ENCODE results near the gene FBXO48.
"Not testable (repeated sequence)": the region's sequence is repeated elsewhere in the genome, so short reads cannot be mapped to it uniquely, and the experiment has no call there.

FBXO48 gene

GRCh38 chr2:68471385-68471784, 4.3 kb upstream of the FBXO48 start:
- DNase-seq (ENCODE audit: low read depth) = no peak

- no peak for DNase-seq (ENCODE audit: low read depth)
Measured at GRCh38 chr2:68469935-68470334, 2.8 kb upstream of the FBXO48 start.

- DNase-seq (ENCODE audit: low read depth) = no peak
Measured at GRCh38 chr2:68468801-68469200, 1.7 kb upstream of the FBXO48 start.

GRCh38 chr2:68466778-68467076, 367 bp downstream of the FBXO48 start:
- no peak for DNase-seq (ENCODE audit: low read depth)

GRCh38 chr2:68466361-68466777, 725 bp downstream of the FBXO48 start:
- DNase-seq (ENCODE audit: low read depth) = peak; percentile 39

- peak; percentile 21 for DNase-seq (ENCODE audit: low read depth)
Measured at GRCh38 chr2:68465081-68465916, 1.8 kb downstream of the FBXO48 start.

GRCh38 chr2:68464651-68465050, 2.4 kb downstream of the FBXO48 start:
- no peak for DNase-seq (ENCODE audit: low read depth)

GRCh38 chr2:68463287-68463877, 3.7 kb downstream of the FBXO48 start:
- no peak for DNase-seq (ENCODE audit: low read depth)

GRCh38 chr2:68458981-68459380, 8.1 kb downstream of the FBXO48 start:
- no peak for DNase-seq (ENCODE audit: low read depth)

- DNase-seq (ENCODE audit: low read depth) = no peak
Measured at GRCh38 chr2:68456198-68456597, 10.9 kb downstream of the FBXO48 start.

- DNase-seq (ENCODE audit: low read depth) = no peak
Measured at GRCh38 chr2:68454719-68455118, 12.4 kb downstream of the FBXO48 start.

GRCh38 chr2:68453761-68454360, 13.2 kb downstream of the FBXO48 start:
- DNase-seq (ENCODE audit: low read depth) = no peak

- no peak for DNase-seq (ENCODE audit: low read depth)
Measured at GRCh38 chr2:68452158-68452900, 14.8 kb downstream of the FBXO48 start.

- no peak for DNase-seq (ENCODE audit: low read depth)
Measured at GRCh38 chr2:68448671-68449653, 18.1 kb downstream of the FBXO48 start.

GRCh38 chr2:68447118-68447517, 20.0 kb downstream of the FBXO48 start:
- DNase-seq (ENCODE audit: low read depth) = no peak

GRCh38 chr2:68446425-68446824, 20.7 kb downstream of the FBXO48 start:
- not testable (repeated sequence) for DNase-seq (ENCODE audit: low read depth)

- no peak for DNase-seq (ENCODE audit: low read depth)
Measured at GRCh38 chr2:68441994-68442322, 25.1 kb downstream of the FBXO48 start.

GRCh38 chr2:68441179-68441993, 25.7 kb downstream of the FBXO48 start:
- DNase-seq (ENCODE audit: low read depth) = peak; percentile 82

GRCh38 chr2:68438455-68439303, 28.4 kb downstream of the FBXO48 start:
- DNase-seq (ENCODE audit: low read depth) = no peak

GRCh38 chr2:68436270-68436669, 30.8 kb downstream of the FBXO48 start:
- DNase-seq (ENCODE audit: low read depth) = no peak

Data from activated gamma-delta T cell treated with anti-CD3 and anti-CD28 coated beads, Interleukin-2, amount 50 U/mL, for 16 hours (primary cell).